Measurements from ENCODE around the gene AP2M1.
"Not testable (repeated sequence)": the region's sequence is repeated elsewhere in the genome, so short reads cannot be mapped to it uniquely, and the experiment has no call there.

The AP2M1 gene

GRCh38 chr3:184158404-184158803 lies 16.3 kb upstream of the AP2M1 start:
- no peak for DNase-seq

- DNase-seq = peak; percentile 73
These were observed 14.2 kb upstream of the AP2M1 start for GRCh38 chr3:184160456-184160855.

- not testable (repeated sequence) for DNase-seq
These were observed 12.0 kb upstream of the AP2M1 start for GRCh38 chr3:184162571-184163070.

GRCh38 chr3:184164648-184165330 lies 9.9 kb upstream of the AP2M1 start:
- DNase-seq = no peak

- no peak for DNase-seq
These were observed 9.1 kb upstream of the AP2M1 start for GRCh38 chr3:184165543-184165942.

- DNase-seq = no peak
These were observed 8.0 kb upstream of the AP2M1 start for GRCh38 chr3:184166671-184167070.

DNA sequence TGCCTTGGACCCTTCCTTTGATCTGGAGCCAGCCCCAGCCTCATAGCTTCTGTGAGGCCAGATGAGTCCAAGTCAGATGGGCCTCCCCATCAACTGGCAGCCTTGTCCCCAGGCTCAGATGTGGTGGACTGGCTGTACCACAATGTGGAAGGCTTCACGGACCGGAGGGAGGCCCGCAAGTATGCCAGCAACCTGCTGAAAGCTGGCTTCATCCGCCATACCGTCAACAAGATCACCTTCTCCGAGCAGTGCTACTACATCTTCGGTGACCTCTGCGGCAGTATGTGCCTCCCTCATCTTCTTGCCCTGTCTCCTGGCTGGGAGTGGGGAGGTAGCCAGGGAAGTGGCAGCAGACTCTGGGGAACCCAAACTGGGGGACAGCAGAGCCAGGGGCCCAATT lies 6.9 kb upstream of the AP2M1 start:
- DNase-seq = no peak

DNA sequence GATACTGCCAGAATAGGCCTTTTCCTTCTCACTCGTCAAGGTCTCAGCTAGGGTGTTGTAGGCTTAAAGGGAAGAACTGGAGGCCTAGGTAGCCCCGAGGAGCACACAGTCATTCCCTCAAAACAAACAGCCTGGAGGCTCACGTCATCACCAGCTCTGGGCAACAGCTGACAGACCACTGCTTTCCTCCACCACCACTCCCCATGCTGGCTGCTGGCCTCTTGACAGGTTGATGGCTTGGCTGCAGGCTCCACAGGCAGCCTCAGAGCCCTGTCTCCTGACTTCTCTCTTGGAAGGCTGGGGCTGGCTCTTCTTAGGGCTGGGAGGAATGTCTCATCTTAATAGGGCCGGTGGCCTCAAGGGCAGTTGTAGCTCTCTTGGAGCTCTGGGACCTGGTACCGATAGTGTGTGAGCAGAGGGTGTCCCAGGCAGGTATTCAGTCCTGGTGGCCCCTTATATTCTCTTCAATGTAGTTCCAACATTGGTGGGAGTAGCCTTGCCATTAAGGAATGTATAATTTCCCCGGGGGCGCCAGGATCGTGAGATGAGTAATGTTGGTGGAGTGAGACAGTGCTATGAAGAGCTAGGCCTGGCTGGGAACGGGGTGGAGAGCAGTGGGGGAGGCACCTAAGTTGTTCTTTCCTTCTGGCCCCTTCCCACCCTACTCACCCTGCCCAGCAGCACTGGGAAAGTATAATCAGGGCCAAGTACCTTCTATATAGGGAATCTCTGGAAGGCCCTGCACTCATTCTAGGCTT lies 6.1 kb upstream of the AP2M1 start:
- peak; percentile 85 for DNase-seq

- DNase-seq = no peak
These were observed 4.5 kb upstream of the AP2M1 start for GRCh38 chr3:184169896-184170875.

- peak; percentile 76 for DNase-seq
These were observed 3.1 kb upstream of the AP2M1 start for GRCh38 chr3:184171562-184171961.

- peak; percentile 92 for DNase-seq
These were observed 1.8 kb upstream of the AP2M1 start for GRCh38 chr3:184172681-184173373.

- DNase-seq = no peak
These were observed 1.3 kb upstream of the AP2M1 start for GRCh38 chr3:184173374-184173722.

DNA sequence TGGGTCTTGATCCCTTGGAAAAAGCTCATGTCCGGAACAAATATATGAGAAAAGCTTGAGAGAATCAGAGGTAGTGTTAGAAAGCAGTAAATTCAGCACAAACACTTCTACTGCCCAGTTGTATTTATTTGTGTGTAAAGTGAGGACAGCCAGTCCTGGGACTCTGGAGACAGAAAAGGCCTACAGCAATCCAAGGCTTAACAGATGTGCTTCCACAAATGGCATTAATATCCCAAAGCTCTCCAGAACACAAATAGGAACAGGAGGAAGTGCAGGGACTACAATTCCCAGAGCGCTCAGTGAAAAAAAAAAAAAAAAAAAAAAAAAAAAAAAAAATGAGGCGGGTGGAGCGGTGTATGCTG lies 390 bp upstream of the AP2M1 start:
- DNase-seq = no peak

- no peak for DNase-seq
These were observed 851 bp downstream of the AP2M1 start for GRCh38 chr3:184175506-184175905.

DNA sequence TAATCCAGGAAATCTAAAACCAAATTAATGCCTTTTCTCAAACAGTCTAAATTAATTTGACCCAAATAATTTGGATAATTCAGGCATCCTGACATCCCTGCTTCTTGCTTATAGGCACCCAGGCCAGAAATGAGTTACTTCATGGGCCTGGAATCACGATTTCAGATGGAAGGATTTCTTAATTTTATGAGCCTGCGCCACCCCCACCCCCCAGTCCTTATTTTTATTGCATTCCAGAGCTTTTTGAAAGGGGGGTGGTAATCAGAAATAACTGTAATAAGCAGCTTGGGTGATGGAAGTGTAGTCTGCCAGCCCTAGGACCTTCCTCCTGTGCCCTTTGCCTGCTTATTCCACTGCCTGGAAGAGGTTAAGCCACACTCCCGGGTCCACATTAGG lies 1.3 kb downstream of the AP2M1 start:
- DNase-seq = no peak

GRCh38 chr3:184176377-184177330 lies 2.0 kb downstream of the AP2M1 start:
- peak; percentile 97 for DNase-seq

DNA sequence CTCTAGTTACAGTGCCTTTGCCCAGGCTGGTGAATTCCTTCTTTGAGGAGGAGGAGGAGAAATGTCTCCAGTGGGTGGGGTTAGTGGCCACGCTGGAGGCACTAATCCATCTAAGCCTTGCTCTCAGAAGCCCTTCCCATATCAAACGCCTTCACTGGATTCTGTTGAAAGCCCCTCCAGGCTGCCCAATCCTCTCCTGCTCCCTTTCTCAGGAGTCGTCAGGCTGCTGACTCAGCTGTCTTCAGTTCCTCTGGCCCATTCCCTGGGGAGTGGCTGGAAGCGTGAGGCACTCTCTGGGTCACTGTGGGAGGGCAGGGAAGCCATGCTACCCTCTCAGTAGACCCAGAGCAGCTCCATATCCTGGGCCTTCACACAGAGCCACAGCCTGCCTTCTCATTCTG lies 2.7 kb downstream of the AP2M1 start:
- DNase-seq = peak; percentile 68

DNA sequence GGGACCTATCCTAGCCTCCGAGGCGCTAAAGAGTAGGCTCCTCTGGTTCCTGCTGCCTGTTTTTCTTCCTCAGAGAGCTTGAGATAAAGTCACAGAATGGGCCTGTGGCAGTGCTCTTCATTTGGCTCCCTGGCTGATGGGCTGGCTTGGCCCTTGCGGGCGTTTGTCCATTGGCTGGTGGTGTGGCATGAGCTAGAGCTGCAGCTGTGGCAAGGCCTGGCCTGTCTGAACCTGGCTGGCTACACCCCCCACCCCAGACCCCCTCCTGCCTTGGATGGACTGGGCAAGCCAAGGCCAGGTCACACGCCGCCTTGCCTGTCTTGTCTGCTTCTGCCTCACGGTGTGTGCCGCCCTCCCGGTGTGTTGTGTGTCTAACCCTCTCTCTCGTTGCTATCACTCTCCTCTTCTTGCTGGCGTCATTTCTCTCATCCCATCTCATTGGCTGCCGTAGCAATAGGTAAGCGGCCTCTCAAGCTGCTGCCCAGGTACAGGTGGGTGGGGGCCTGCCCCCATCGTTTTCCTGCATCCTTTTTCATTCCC lies 3.2 kb downstream of the AP2M1 start:
- no peak for DNase-seq

DNA sequence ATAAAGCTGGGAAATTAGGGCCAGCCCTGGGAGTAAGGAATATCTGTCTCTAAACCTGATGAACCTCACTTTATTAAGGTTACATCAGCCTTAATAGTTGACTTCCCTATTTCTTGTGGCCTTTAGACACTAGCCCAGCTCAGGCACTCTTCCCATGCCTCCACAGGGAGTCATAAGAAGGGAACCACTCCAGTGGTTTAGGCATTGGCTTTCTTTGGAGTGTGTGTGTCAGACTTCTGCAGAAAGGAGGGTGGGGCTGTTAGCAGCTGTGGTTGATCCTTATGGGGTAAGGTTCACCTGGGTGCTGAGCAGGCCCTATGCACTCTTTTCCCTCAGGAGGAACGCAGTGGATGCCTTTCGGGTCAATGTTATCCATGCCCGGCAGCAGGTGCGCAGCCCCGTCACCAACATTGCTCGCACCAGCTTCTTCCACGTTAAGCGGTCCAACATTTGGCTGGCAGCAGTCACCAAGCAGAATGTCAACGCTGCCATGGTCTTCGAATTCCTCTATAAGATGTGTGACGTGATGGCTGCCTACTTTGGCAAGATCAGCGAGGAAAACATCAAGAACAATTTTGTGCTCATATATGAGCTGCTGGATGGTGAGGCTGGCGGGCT lies 4.0 kb downstream of the AP2M1 start:
- no peak for DNase-seq

GRCh38 chr3:184180165-184180564 lies 5.5 kb downstream of the AP2M1 start:
- peak; percentile 35 for DNase-seq

DNA sequence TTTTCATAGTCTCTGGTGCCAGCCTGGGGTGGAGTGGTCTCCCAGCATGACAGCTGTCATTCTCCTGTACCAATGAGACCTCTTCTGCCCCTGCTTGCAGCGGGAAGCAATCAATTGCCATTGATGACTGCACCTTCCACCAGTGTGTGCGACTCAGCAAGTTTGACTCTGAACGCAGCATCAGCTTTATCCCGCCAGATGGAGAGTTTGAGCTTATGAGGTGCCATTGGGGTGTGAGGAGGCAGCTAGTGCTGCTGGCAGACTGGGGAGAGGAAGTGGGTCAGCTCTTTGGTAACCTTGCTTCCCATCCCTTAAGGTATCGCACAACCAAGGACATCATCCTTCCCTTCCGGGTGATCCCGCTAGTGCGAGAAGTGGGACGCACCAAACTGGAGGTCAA lies 6.9 kb downstream of the AP2M1 start:
- no peak for DNase-seq

Measured in fibroblast of skin of right biceps (primary cell).